Liver (tissue), 3 donors: ENCODE results near the gene ENOX1.

Experiments used
- CTCF ChIP-seq: fragments of 150-350 bp; IDR thresholded peaks from 2 replicates; pipeline ENCODE4 v1.5.1; 2017; ENCODE audit warnings: improper control_type of control experiment, low read depth, low read length; ENCODE audit not compliant: missing input control
- EGR1 ChIP-seq, 2 donors: IDR thresholded peaks; 2 replicates each; pipeline ENCODE4 v1.6.1; 2016 to 2018; ENCODE audit warnings: antibody characterized with exemption in 2 of 2, low read depth in 2 of 2
- FOXA1 ChIP-seq: IDR thresholded peaks from 2 replicates; pipeline ENCODE4 v1.6.1; 2016; ENCODE audit warnings: antibody characterized with exemption
- HNF4A ChIP-seq, 2 donors: conservative IDR thresholded peaks; 2 replicates each; pipeline ENCODE4 v1.6.1; 2016; ENCODE audit warnings: antibody characterized with exemption in 2 of 2, mild to moderate bottlenecking in 2 of 2
- NR2F2 ChIP-seq: IDR thresholded peaks from 2 replicates; pipeline ENCODE4 v1.6.1; 2016; ENCODE audit warnings: antibody characterized with exemption
- RAD21 ChIP-seq, 2 donors: IDR thresholded peaks; 2 replicates each; pipeline ENCODE4 v1.6.1; 2016; ENCODE audit warnings: antibody characterized with exemption in 2 of 2, mild to moderate bottlenecking in 2 of 2
- REST ChIP-seq: IDR thresholded peaks from 2 replicates; pipeline ENCODE4 v1.6.1; 2016; ENCODE audit warnings: antibody characterized with exemption, mild to moderate bottlenecking
- RXRA ChIP-seq, 2 donors: IDR thresholded peaks; 2 replicates each; pipeline ENCODE4 v1.6.1; 2017 to 2018; ENCODE audit warnings: antibody characterized with exemption in 2 of 2, mild to moderate bottlenecking in 1 of 2
- TAF1 ChIP-seq: conservative IDR thresholded peaks from 2 replicates; pipeline ENCODE4 v1.6.1; 2016; ENCODE audit warnings: antibody characterized with exemption, mild to moderate bottlenecking
- YY1 ChIP-seq: IDR thresholded peaks from 2 replicates; pipeline ENCODE4 v1.6.1; 2016; ENCODE audit warnings: antibody characterized with exemption, mild to moderate bottlenecking
- ZBTB33 ChIP-seq: IDR thresholded peaks from 2 replicates; pipeline ENCODE4 v1.6.1; 2016; ENCODE audit warnings: antibody characterized with exemption
- donor health status: healthy.
- donor health status: healthy.

GRCh38 chr13:43830497-43830881 is 43.7 kb upstream of the ENOX1 start:
- TF ChIP-seq HNF4A (conservative IDR thresholded peaks at IDR 0.05): no peak
- no peak for TF ChIP-seq CTCF
- TF ChIP-seq EGR1 (IDR thresholded peaks at IDR 0.05; ENCODE audit: low read depth in 2 of 2): no peak
- TF ChIP-seq ZBTB33: no peak
- TF ChIP-seq NR2F2: no peak
- no peak for TF ChIP-seq TAF1
- TF ChIP-seq RAD21 (IDR thresholded peaks at IDR 0.05): no peak
- no peak for TF ChIP-seq FOXA1
- TF ChIP-seq REST: no peak
- TF ChIP-seq RXRA (IDR thresholded peaks at IDR 0.05): no peak
- TF ChIP-seq YY1: no peak
